SK-N-MC (cell line): ENCODE data around the gene DICER1.

Experiments used
- EZH2 ChIP-seq: fragments of 200-600 bp; sonication (generic); IDR thresholded peaks from one replicate; pipeline ENCODE4 v1.6.1; 2017; ENCODE audit warnings: antibody characterized with exemption
- POLR2AphosphoS5 ChIP-seq: IDR thresholded peaks from 2 replicates; pipeline ENCODE4 v1.6.1; 2012; ENCODE audit warnings: mild to moderate bottlenecking, low read depth, low read length, borderline replicate concordance

DNA sequence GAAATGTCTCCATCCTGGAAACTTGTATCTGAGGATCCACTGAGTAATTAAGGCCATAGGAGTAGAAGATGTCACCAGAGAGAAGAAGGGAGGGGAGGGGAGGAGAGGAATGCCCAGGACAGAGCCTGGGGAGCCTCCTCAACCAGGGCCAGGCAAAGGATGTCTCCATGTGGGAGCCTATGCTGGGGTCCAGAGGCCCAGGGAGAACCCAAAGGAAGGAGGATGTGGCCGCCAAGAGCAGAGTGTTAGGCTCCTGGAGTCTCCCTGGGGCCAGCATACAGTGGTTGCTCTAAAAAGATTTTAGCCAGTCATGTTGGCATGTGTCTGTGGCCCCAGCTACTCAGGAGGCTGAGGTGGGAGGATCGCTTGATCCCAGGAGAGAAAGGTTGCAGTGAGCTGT is 92.6 kb downstream of the DICER1 start:
- TF ChIP-seq EZH2: no peak
- no peak for TF ChIP-seq POLR2AphosphoS5
